Measurements from ENCODE around the gene F2RL3.
"Not testable (repeated sequence)": the region's sequence is repeated elsewhere in the genome, so short reads cannot be mapped to it uniquely, and the experiment has no call there.

Gene F2RL3

GRCh38 chr19:16920816-16921529 is 32.2 kb downstream of the F2RL3 start:
- no peak overlapping the region for H3K4me3 Mint-ChIP-seq
- no peaks in the 10 kb centered on the region for H3K36me3 Mint-ChIP-seq
- H3K4me1 Mint-ChIP-seq: no peaks in the 10 kb centered on the region
- H3K27me3 Mint-ChIP-seq: peaks cover 3% of the 10 kb centered on the region
- H3K9me3 Mint-ChIP-seq: no peaks in the 10 kb centered on the region
- no peak overlapping the region for H3K27ac Mint-ChIP-seq

- Mint-ChIP-seq H3K27ac (no peak overlapping the region), H3K4me3 (no peak overlapping the region), H3K36me3 (peaks cover 2% of the 10 kb centered on the region), H3K4me1 (no peaks in the 10 kb centered on the region), H3K27me3 (peaks cover 3% of the 10 kb centered on the region), H3K9me3 (no peaks in the 10 kb centered on the region)
Observed at GRCh38 chr19:16921766-16922591, 33.2 kb downstream of the F2RL3 start.

GRCh38 chr19:16922592-16922934 is 33.8 kb downstream of the F2RL3 start:
- peaks cover 2% of the 10 kb centered on the region for H3K36me3 Mint-ChIP-seq
- H3K4me1 Mint-ChIP-seq: no peaks in the 10 kb centered on the region
- H3K9me3 Mint-ChIP-seq: no peaks in the 10 kb centered on the region
- no peaks in the 10 kb centered on the region for H3K27me3 Mint-ChIP-seq
- H3K27ac Mint-ChIP-seq: no peak overlapping the region
- H3K4me3 Mint-ChIP-seq: no peak overlapping the region

GRCh38 chr19:16922949-16923348 is 34.1 kb downstream of the F2RL3 start:
- H3K4me1 Mint-ChIP-seq: no peaks in the 10 kb centered on the region
- H3K9me3 Mint-ChIP-seq: no peaks in the 10 kb centered on the region
- no peak overlapping the region for H3K4me3 Mint-ChIP-seq
- H3K36me3 Mint-ChIP-seq: peaks cover 2% of the 10 kb centered on the region
- no peak overlapping the region for H3K27ac Mint-ChIP-seq
- no peaks in the 10 kb centered on the region for H3K27me3 Mint-ChIP-seq

- H3K4me1 Mint-ChIP-seq: no peaks in the 10 kb centered on the region
- no peaks in the 10 kb centered on the region for H3K9me3 Mint-ChIP-seq
- H3K27me3 Mint-ChIP-seq: peaks cover 3% of the 10 kb centered on the region
- H3K4me3 Mint-ChIP-seq: no peak overlapping the region
- H3K36me3 Mint-ChIP-seq: peaks cover 2% of the 10 kb centered on the region
- no peak overlapping the region for H3K27ac Mint-ChIP-seq
Observed at GRCh38 chr19:16927883-16928282, 39.1 kb downstream of the F2RL3 start.

- Mint-ChIP-seq H3K27me3 (peaks cover 3% of the 10 kb centered on the region), H3K4me1 (no peaks in the 10 kb centered on the region), H3K27ac (no peak overlapping the region), H3K9me3 (peaks cover 1% of the 10 kb centered on the region), H3K36me3 (peaks cover 2% of the 10 kb centered on the region), H3K4me3 (no peak overlapping the region)
Observed at GRCh38 chr19:16928351-16928750, 39.6 kb downstream of the F2RL3 start.

- Mint-ChIP-seq H3K36me3 (peaks cover 2% of the 10 kb centered on the region), H3K4me3 (no peak overlapping the region), H3K27me3 (peaks cover 3% of the 10 kb centered on the region), H3K27ac (no peak overlapping the region), H3K4me1 (no peaks in the 10 kb centered on the region), H3K9me3 (peaks cover 7% of the 10 kb centered on the region)
Observed at GRCh38 chr19:16928916-16929315, 40.1 kb downstream of the F2RL3 start.

- Mint-ChIP-seq H3K4me1 (no peaks in the 10 kb centered on the region), H3K27ac (no peak overlapping the region), H3K27me3 (peaks cover 3% of the 10 kb centered on the region), H3K9me3 (peaks cover 9% of the 10 kb centered on the region), H3K36me3 (peaks cover 2% of the 10 kb centered on the region), H3K4me3 (no peak overlapping the region)
Observed at GRCh38 chr19:16930753-16931152, 42.0 kb downstream of the F2RL3 start.

- Mint-ChIP-seq H3K27ac (no peak overlapping the region), H3K36me3 (peaks cover 2% of the 10 kb centered on the region), H3K9me3 (peaks cover 9% of the 10 kb centered on the region), H3K27me3 (peaks cover 3% of the 10 kb centered on the region), H3K4me3 (no peak overlapping the region), H3K4me1 (no peaks in the 10 kb centered on the region)
Observed at GRCh38 chr19:16931306-16931705, 42.5 kb downstream of the F2RL3 start.

GRCh38 chr19:16934489-16934888 is 45.7 kb downstream of the F2RL3 start:
- Mint-ChIP-seq H3K36me3 (no peaks in the 10 kb centered on the region), H3K9me3 (peaks cover 9% of the 10 kb centered on the region), H3K4me1 (no peaks in the 10 kb centered on the region), H3K27me3 (peaks cover 2% of the 10 kb centered on the region), H3K27ac (no peak overlapping the region), H3K4me3 (no peak overlapping the region)

- no peak overlapping the region for H3K27ac Mint-ChIP-seq
- H3K36me3 Mint-ChIP-seq: no peaks in the 10 kb centered on the region
- peaks cover 9% of the 10 kb centered on the region for H3K9me3 Mint-ChIP-seq
- H3K4me1 Mint-ChIP-seq: no peaks in the 10 kb centered on the region
- H3K4me3 Mint-ChIP-seq: no peak overlapping the region
- H3K27me3 Mint-ChIP-seq: no peaks in the 10 kb centered on the region
Observed at GRCh38 chr19:16936901-16937300, 48.1 kb downstream of the F2RL3 start.

GRCh38 chr19:16937796-16938195 is 49.0 kb downstream of the F2RL3 start:
- not testable (repeated sequence) for H3K4me3 Mint-ChIP-seq, H3K9me3 Mint-ChIP-seq, H3K27ac Mint-ChIP-seq, H3K36me3 Mint-ChIP-seq, H3K27me3 Mint-ChIP-seq, H3K4me1 Mint-ChIP-seq

- H3K4me3 Mint-ChIP-seq: no peak overlapping the region
- no peak overlapping the region for H3K27ac Mint-ChIP-seq
- no peaks in the 10 kb centered on the region for H3K4me1 Mint-ChIP-seq
- peaks cover 9% of the 10 kb centered on the region for H3K9me3 Mint-ChIP-seq
- H3K36me3 Mint-ChIP-seq: no peaks in the 10 kb centered on the region
- no peaks in the 10 kb centered on the region for H3K27me3 Mint-ChIP-seq
Observed at GRCh38 chr19:16938211-16938610, 49.4 kb downstream of the F2RL3 start.

GRCh38 chr19:16940063-16940462 is 51.3 kb downstream of the F2RL3 start:
- H3K4me3 Mint-ChIP-seq, H3K9me3 Mint-ChIP-seq, H3K4me1 Mint-ChIP-seq, H3K27me3 Mint-ChIP-seq, H3K27ac Mint-ChIP-seq, H3K36me3 Mint-ChIP-seq: not testable (repeated sequence)

GRCh38 chr19:16940626-16941025 is 51.8 kb downstream of the F2RL3 start:
- H3K4me1 Mint-ChIP-seq: no peaks in the 10 kb centered on the region
- H3K4me3 Mint-ChIP-seq: no peak overlapping the region
- H3K27ac Mint-ChIP-seq: no peak overlapping the region
- H3K27me3 Mint-ChIP-seq: no peaks in the 10 kb centered on the region
- no peaks in the 10 kb centered on the region for H3K9me3 Mint-ChIP-seq
- no peaks in the 10 kb centered on the region for H3K36me3 Mint-ChIP-seq
